ENCODE results near the gene WDR44.

GRCh38 chrX:118347131-118347530 is 1.2 kb downstream of the WDR44 start:
- TF ChIP-seq CTCF (IDR thresholded peaks at IDR 0.05) (no peak), POLR2AphosphoS5 (IDR thresholded peaks at IDR 0.05; ENCODE audit: low read depth, low read length) (no peak), REST (IDR thresholded peaks at IDR 0.05; ENCODE audit: insufficient read depth in 1 of 2, low read depth in 2 of 2, low read length in 1 of 2) (no peak), SIN3A (IDR thresholded peaks at IDR 0.05; ENCODE audit: borderline replicate concordance, insufficient read depth, low read depth, low read length) (no peak), TCF7L2 (IDR thresholded peaks at IDR 0.05; ENCODE audit: low read depth, low read length) (no peak)
